Cardiac muscle cell (in vitro differentiated cells and primary cell): Measurements from ENCODE around the gene PRKCQ. TPM values are rescaled to one million over a fixed set of nuclear protein-coding genes. Genes with fewer than 3 reads are reported as not detected.
A peak's percentile ranks its signal among the peaks of the same experiment; 100 is the strongest.

ENCODE experiments used
- DNase-seq, 2 donors: peaks; one replicate each; pipeline versions ENCODE4 v3.0.0 to v3.0.0-alpha.2; 2010 to 2017; ENCODE audit warnings: low read depth in 1 of 2, low spot score in 1 of 2
- H3K27ac ChIP-seq: fragments of 200-600 bp; sonication (generic); 2 replicates; pipeline ENCODE4 v1.5.1; 2016
- H3K27me3 ChIP-seq: fragments of 200-600 bp; sonication (generic); 2 replicates; pipeline ENCODE4 v1.6.0; 2016; ENCODE audit warnings: control low read depth
- H3K36me3 ChIP-seq: fragments of 200-600 bp; sonication (generic); 2 replicates; pipeline ENCODE4 v1.5.1; 2016; ENCODE audit warnings: control low read depth
- H3K4me1 ChIP-seq: fragments of 200-600 bp; sonication (generic); 2 replicates; pipeline ENCODE4 v1.8.1; 2017; ENCODE audit warnings: low read depth, mild to moderate bottlenecking, mixed run types
- H3K4me3 ChIP-seq: fragments of 200-600 bp; sonication (generic); 2 replicates; pipeline ENCODE4 v1.5.1; 2016; ENCODE audit warnings: mild to moderate bottlenecking
- H3K9me3 ChIP-seq: fragments of 200-600 bp; sonication (generic); 2 replicates; pipeline ENCODE4 v1.5.1; 2017; ENCODE audit warnings: low read depth, mild to moderate bottlenecking, control low read depth
- CTCF ChIP-seq: IDR thresholded peaks from 2 replicates; pipeline ENCODE4 v1.5.1; 2012; ENCODE audit warnings: low read depth, mild to moderate bottlenecking, low read length
- polyA plus RNA-seq: library from polyadenylated mRNA; unstranded; fragments of >200 nt; fragmentation: Nextera tagmentation; extraction: Ambion mirVana; gene quantifications from 2 replicates; pipeline ENCODE4 v1.2.1, GENCODE V29; 2016
- total RNA-seq: library from RNA; depleted of rRNA; stranded (reverse); fragments of >200 nt; gene quantifications from 2 replicates; pipeline ENCODE4 v1.2.3, GENCODE V29; 2016

The PRKCQ gene
- total and polyA plus RNA-seq, 2 experiments from 2014 or later: 3.7 to 4.1 TPM

- peak in 1 of 2 donors; percentile 7 for DNase-seq
- H3K27me3 ChIP-seq: no peaks in the 10 kb centered on the region
- no peaks in the 10 kb centered on the region for H3K4me1 ChIP-seq
- H3K27ac ChIP-seq: no peak overlapping the region
- H3K36me3 ChIP-seq: no peaks in the 10 kb centered on the region
- TF ChIP-seq CTCF: no peak
- no peaks in the 10 kb centered on the region for H3K9me3 ChIP-seq
- H3K4me3 ChIP-seq: no peak overlapping the region
Measured at GRCh38 chr10:6516281-6516928, 63.7 kb downstream of the PRKCQ start.

GRCh38 chr10:6514844-6515780 is 65.0 kb downstream of the PRKCQ start:
- Histone ChIP-seq H3K27me3 (no peaks in the 10 kb centered on the region), H3K4me3 (no peak overlapping the region), H3K27ac (no peak overlapping the region), H3K4me1 (no peaks in the 10 kb centered on the region), H3K36me3 (no peaks in the 10 kb centered on the region), H3K9me3 (no peaks in the 10 kb centered on the region)
- DNase-seq: no peak
- TF ChIP-seq CTCF: no peak

- no peak for DNase-seq
- Histone ChIP-seq H3K9me3 (no peaks in the 10 kb centered on the region), H3K4me3 (no peak overlapping the region), H3K27ac (no peak overlapping the region), H3K36me3 (no peaks in the 10 kb centered on the region), H3K4me1 (no peaks in the 10 kb centered on the region), H3K27me3 (no peaks in the 10 kb centered on the region)
- TF ChIP-seq CTCF: no peak
Measured at GRCh38 chr10:6514180-6514579, 65.9 kb downstream of the PRKCQ start.

- no peak for TF ChIP-seq CTCF
- Histone ChIP-seq H3K27me3 (no peaks in the 10 kb centered on the region), H3K4me3 (no peak overlapping the region), H3K36me3 (no peaks in the 10 kb centered on the region), H3K27ac (no peak overlapping the region), H3K4me1 (no peaks in the 10 kb centered on the region), H3K9me3 (no peaks in the 10 kb centered on the region)
- no peak for DNase-seq
Measured at GRCh38 chr10:6513476-6513875, 66.6 kb downstream of the PRKCQ start.

- Histone ChIP-seq H3K9me3 (no peaks in the 10 kb centered on the region), H3K36me3 (no peaks in the 10 kb centered on the region), H3K27ac (no peak overlapping the region), H3K4me1 (no peaks in the 10 kb centered on the region), H3K4me3 (no peak overlapping the region), H3K27me3 (no peaks in the 10 kb centered on the region)
- TF ChIP-seq CTCF: no peak
- DNase-seq: no peak
Measured at GRCh38 chr10:6512182-6512581, 67.9 kb downstream of the PRKCQ start.
